Activated CD4-positive, CD25-positive, alpha-beta regulatory T cell (primary cell): ENCODE measurements around the gene EVPL.

Source experiments
- DNase-seq, 4 experiments: peaks; one replicate each; lab custom pipeline; 2025; lab: John Stamatoyannopoulos, UW

EVPL gene

GRCh38 chr17:76017481-76018339 is 9.4 kb downstream of the EVPL start:
- DNase-seq, result no peak

GRCh38 chr17:76014925-76015261 is 12.2 kb downstream of the EVPL start:
- DNase-seq, result no peak

- peak; percentile 57 to 66 (median 62) for DNase-seq
Measured at GRCh38 chr17:76014100-76014924, 12.8 kb downstream of the EVPL start.

- DNase-seq, result no peak
Measured at GRCh38 chr17:76013377-76013932, 13.7 kb downstream of the EVPL start.

GRCh38 chr17:76011951-76012350 is 15.2 kb downstream of the EVPL start:
- DNase-seq, result no peak

GRCh38 chr17:76009969-76010661 is 17.0 kb downstream of the EVPL start:
- DNase-seq, result no peak

- no peak for DNase-seq
Measured at GRCh38 chr17:76009447-76009846, 17.7 kb downstream of the EVPL start.

GRCh38 chr17:76008630-76009425 is 18.3 kb downstream of the EVPL start:
- DNase-seq, result no peak

GRCh38 chr17:76008208-76008607 is 18.9 kb downstream of the EVPL start:
- no peak for DNase-seq

- no peak for DNase-seq
Measured at GRCh38 chr17:76007850-76008165, 19.3 kb downstream of the EVPL start.

- no peak for DNase-seq
Measured at GRCh38 chr17:76007131-76007849, 19.8 kb downstream of the EVPL start.

- peak; percentile 58 to 86 (median 72) for DNase-seq
Measured at GRCh38 chr17:76005263-76006149, 21.6 kb downstream of the EVPL start.

GRCh38 chr17:76004750-76005262 is 22.3 kb downstream of the EVPL start:
- DNase-seq, result no peak

- no peak for DNase-seq
Measured at GRCh38 chr17:76003915-76004314, 23.2 kb downstream of the EVPL start.

- no peak for DNase-seq
Measured at GRCh38 chr17:76002100-76002499, 25.0 kb downstream of the EVPL start.

- no peak for DNase-seq
Measured at GRCh38 chr17:76000755-76001521, 26.2 kb downstream of the EVPL start, which contains the start of gene CDK3. TSS of gene CDK3 (plus strand) at chr17:76000855. CDS start at chr17:76001426, 571 bp downstream.

GRCh38 chr17:76000016-76000754 is 26.9 kb downstream of the EVPL start:
- peak; percentile 37 to 46 (median 38) for DNase-seq

- no peak for DNase-seq
Measured at GRCh38 chr17:75998327-75998795, 28.7 kb downstream of the EVPL start.
